ENCODE results near the gene TRPC4. TPM values are rescaled to one million over a fixed set of nuclear protein-coding genes. Genes with fewer than 3 reads are reported as not detected.

TRPC4 gene
- total and polyA plus RNA-seq, 10 donors = 0.06 to 0.42 (median 0.15) TPM; not detected in 4

DNA sequence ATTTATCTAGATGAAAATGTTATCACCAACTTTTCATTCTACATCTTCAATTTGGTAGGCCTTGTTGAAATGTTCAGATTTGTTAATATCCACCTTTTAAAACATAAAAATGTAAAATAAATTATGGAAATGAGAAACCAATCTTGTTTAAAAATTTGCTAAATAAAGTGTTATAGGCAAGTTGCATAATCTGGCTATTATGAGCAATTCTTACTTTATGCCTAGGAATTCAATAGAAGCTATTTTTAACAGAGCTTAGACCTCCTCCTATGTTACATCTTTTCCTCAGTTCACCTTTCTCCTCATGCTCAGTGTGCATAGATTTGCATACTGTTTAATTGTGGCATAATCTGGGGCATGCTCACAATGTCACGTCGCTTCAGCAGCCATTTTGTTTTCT lies 183.1 kb downstream of the TRPC4 start:
- H3K4me1 ChIP-seq = no peaks in the 10 kb centered on the region
- H3K36me3 ChIP-seq = no peaks in the 10 kb centered on the region
- intact Hi-C loops (cut with DNase I; ENCODE audit: low total_unique reads) = no loop called here
- WGBS, 5 donors = 93 to 97% (median 96%) methylated on average over 2 of the region's 2 CpGs
- no peak overlapping the region for H3K4me3 ChIP-seq
- H3K9me3 ChIP-seq = no peaks in the 10 kb centered on the region
- DNase-seq = no peak
- H3K27ac ChIP-seq = no peak overlapping the region
- no peaks in the 10 kb centered on the region for H3K27me3 ChIP-seq (replicated peaks in 1 of 7)
- TF ChIP-seq, protein P1, sequence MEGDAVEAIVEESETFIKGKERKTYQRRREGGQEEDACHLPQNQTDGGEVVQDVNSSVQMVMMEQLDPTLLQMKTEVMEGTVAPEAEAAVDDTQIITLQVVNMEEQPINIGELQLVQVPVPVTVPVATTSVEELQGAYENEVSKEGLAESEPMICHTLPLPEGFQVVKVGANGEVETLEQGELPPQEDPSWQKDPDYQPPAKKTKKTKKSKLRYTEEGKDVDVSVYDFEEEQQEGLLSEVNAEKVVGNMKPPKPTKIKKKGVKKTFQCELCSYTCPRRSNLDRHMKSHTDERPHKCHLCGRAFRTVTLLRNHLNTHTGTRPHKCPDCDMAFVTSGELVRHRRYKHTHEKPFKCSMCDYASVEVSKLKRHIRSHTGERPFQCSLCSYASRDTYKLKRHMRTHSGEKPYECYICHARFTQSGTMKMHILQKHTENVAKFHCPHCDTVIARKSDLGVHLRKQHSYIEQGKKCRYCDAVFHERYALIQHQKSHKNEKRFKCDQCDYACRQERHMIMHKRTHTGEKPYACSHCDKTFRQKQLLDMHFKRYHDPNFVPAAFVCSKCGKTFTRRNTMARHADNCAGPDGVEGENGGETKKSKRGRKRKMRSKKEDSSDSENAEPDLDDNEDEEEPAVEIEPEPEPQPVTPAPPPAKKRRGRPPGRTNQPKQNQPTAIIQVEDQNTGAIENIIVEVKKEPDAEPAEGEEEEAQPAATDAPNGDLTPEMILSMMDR (IDR thresholded peaks at IDR 0.05 in 8 of 11, conservative IDR thresholded peaks at IDR 0.05 in 3 of 11) = no peak
- TF ChIP-seq POLR2A (IDR thresholded peaks at IDR 0.05) (no peak), POLR2AphosphoS5 (IDR thresholded peaks at IDR 0.05) (no peak)

DNA sequence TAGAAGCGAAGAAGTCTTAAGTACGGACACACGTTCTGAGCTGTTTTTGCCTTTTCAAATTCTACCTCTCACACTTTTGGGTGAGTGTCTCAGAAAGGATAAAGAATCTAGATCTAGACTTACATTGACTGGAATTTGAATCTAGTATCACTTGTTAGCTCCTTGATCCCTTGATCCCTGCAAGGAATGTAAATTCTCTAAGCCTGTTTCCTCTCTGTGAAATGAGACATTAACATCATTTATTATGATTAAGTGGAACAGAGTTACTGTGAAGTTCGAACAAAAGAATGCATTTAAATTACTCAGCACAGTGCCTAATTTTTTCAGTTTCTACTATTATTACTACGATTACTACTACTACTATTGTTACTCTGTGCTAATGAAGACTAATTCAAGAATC lies 184.4 kb downstream of the TRPC4 start:
- Histone ChIP-seq H3K4me3 (no peak overlapping the region), H3K9me3 (no peaks in the 10 kb centered on the region), H3K27ac (no peak overlapping the region), H3K36me3 (no peaks in the 10 kb centered on the region), H3K27me3 (replicated peaks in 1 of 7) (no peaks in the 10 kb centered on the region), H3K4me1 (no peaks in the 10 kb centered on the region)
- no peak for DNase-seq
- TF ChIP-seq POLR2A (IDR thresholded peaks at IDR 0.05) (no peak), POLR2AphosphoS5 (IDR thresholded peaks at IDR 0.05) (no peak)
- TF ChIP-seq, protein P1 (IDR thresholded peaks at IDR 0.05 in 8 of 11, conservative IDR thresholded peaks at IDR 0.05 in 3 of 11) = no peak
- WGBS, 5 donors = 77 to 85% (median 83%) methylated on average over 5 of the region's 5 CpGs
- intact Hi-C loops (cut with DNase I; ENCODE audit: low total_unique reads) = no loop called here

DNA sequence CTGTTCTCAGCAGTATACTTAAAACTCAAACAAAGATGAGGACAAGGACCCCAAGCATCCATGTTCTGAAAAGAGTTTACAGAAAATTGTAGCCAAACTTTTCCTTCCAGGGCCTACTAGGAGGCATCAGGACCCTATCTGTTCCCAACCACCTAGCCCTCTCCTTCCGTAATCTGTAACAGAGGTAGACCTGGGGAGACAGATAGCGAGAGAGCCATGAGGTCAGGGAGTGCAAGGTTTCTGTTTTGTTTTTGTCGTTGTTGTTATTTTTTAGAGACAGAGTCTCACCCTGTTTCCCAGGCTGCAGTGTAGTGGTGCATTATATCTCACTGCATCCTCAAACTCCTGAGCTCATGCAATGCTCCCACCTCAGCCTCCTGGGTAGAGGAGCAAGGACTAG lies 187.1 kb downstream of the TRPC4 start:
- no peak for TF ChIP-seq POLR2AphosphoS5 (IDR thresholded peaks at IDR 0.05)
- TF ChIP-seq, protein P1 (IDR thresholded peaks at IDR 0.05 in 8 of 11, conservative IDR thresholded peaks at IDR 0.05 in 3 of 11) = no peak
- TF ChIP-seq POLR2A (IDR thresholded peaks at IDR 0.05) = no peak
- WGBS, 5 donors = 86 to 95% (median 93%) methylated on average over 3 of the region's 3 CpGs
- H3K27ac ChIP-seq = no peak overlapping the region
- no peak for DNase-seq
- no peaks in the 10 kb centered on the region for H3K36me3 ChIP-seq
- no peaks in the 10 kb centered on the region for H3K9me3 ChIP-seq
- H3K4me1 ChIP-seq = no peaks in the 10 kb centered on the region
- no peak overlapping the region for H3K4me3 ChIP-seq
- H3K27me3 ChIP-seq (replicated peaks in 1 of 7) = no peaks in the 10 kb centered on the region
- intact Hi-C loops (cut with DNase I; ENCODE audit: low total_unique reads) = no loop called here

DNA sequence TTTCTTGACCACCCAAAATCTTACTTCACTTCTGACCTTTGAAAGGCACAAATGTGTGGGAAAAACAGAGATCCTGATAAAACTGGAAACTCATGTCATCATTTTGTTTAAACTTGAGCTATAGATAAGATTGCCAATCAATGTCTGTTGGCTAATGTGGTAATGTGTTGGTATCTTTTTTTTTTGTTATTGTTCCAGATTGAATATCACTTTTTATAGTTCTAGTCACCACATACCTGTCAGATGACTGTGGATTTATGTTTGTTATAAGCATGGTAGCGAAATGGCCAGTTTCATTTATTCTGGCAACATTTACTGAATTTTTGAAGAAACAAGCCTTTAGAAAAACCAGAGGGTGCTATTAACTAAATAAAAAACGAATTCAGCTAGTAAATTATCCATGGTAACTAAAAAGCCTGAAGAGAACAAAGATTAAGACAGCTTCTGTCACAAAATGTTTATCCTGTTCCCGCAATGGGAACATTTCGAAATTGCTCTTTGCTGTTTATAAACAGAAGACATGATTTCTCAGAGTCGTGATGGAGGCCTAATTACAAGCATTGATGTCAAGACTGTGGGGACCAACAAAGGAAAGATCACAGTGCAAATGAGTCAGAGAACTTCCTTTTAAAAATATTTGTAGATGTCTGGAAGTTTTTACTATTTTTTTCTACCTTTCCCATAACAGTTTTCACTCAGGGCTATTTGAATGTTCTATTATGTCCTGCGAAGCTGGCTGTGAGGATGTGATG lies 188.1 kb downstream of the TRPC4 start:
- WGBS, 5 donors = 52 to 59% (median 55%) methylated on average over 6 of the region's 6 CpGs

More for the DNA sequence above, 188.1 kb downstream of the TRPC4 start:
- H3K27ac ChIP-seq = no peak overlapping the region
- no peaks in the 10 kb centered on the region for H3K9me3 ChIP-seq
- H3K4me3 ChIP-seq = no peak overlapping the region
- no peaks in the 10 kb centered on the region for H3K4me1 ChIP-seq
- intact Hi-C loops (cut with DNase I; ENCODE audit: low total_unique reads) = no loop called here
- no peaks in the 10 kb centered on the region for H3K27me3 ChIP-seq (replicated peaks in 1 of 7)
- TF ChIP-seq POLR2A (IDR thresholded peaks at IDR 0.05) (no peak), POLR2AphosphoS5 (IDR thresholded peaks at IDR 0.05) (no peak)
- TF ChIP-seq, protein P1 (IDR thresholded peaks at IDR 0.05 in 8 of 11, conservative IDR thresholded peaks at IDR 0.05 in 3 of 11) = no peak
- no peaks in the 10 kb centered on the region for H3K36me3 ChIP-seq
- no peak for DNase-seq

Measured in spleen (tissue), 11 donors.